Activated T-helper 2 cell treated with anti-CD3 and anti-CD28 coated beads, Interferon-gamma antibody, Interleukin-2, Interleukin-4, amounts not matched to agents 10 μg/mL and 5 μg/mL and 100 μg/mL, durations not matched to agents 14 hours and 24 hours and 36 hours (primary cell): ENCODE results near the gene DNAAF2. TPM values are rescaled to one million over a fixed set of nuclear protein-coding genes. Genes with fewer than 3 reads are reported as not detected.

Experiments
- DNase-seq: peaks from one replicate; pipeline ENCODE4 v3.0.0; 2021; ENCODE audit warnings: low spot score
- H3K27ac Mint-ChIP-seq: one replicate; pipeline ENCODE4 v1.8.0; 2021; ENCODE audit warnings: mixed read lengths
- H3K27me3 Mint-ChIP-seq: one replicate; pipeline ENCODE4 v1.8.0; 2021; ENCODE audit warnings: low read depth, mixed read lengths
- H3K36me3 Mint-ChIP-seq: one replicate; pipeline ENCODE4 v1.8.0; 2021; ENCODE audit warnings: low read depth, mixed read lengths
- H3K4me1 Mint-ChIP-seq: one replicate; pipeline ENCODE4 v1.8.0; 2021; ENCODE audit warnings: low read depth, mixed read lengths
- H3K4me3 Mint-ChIP-seq: one replicate; pipeline ENCODE4 v1.8.0; 2021; ENCODE audit warnings: low read depth, mild to moderate bottlenecking, moderate library complexity, mixed read lengths
- H3K9me3 Mint-ChIP-seq: one replicate; pipeline ENCODE4 v1.8.0; 2021; ENCODE audit warnings: mixed read lengths
- intact Hi-C: fragments of 100-400 bp; cut with micrococcal nuclease; formaldehyde crosslinking; loops from one replicate; pipeline ENCODE4 v1.15.1; 2023
- total RNA-seq: library from RNA; stranded (reverse); gene quantifications from 2 replicates; pipeline ENCODE4 v1.2.3, GENCODE V29; 2022

DNAAF2 gene
- total RNA-seq, 1 donor from 2014 or later, result 10.5 TPM

- no peak for DNase-seq
- no peaks in the 10 kb centered on the region for H3K9me3 Mint-ChIP-seq
- H3K4me3 Mint-ChIP-seq, result peak overlapping the region; percentile 22
- H3K36me3 Mint-ChIP-seq, result peaks cover 80% of the 10 kb centered on the region
- H3K4me1 Mint-ChIP-seq, result peaks cover 33% of the 10 kb centered on the region
- H3K27me3 Mint-ChIP-seq, result no peaks in the 10 kb centered on the region
- intact Hi-C loops, result no loop called here
- peak overlapping the region; percentile 15 for H3K27ac Mint-ChIP-seq
These were observed 17.1 kb downstream of the DNAAF2 start for GRCh38 chr14:49617852-49618519.

GRCh38 chr14:49615776-49616175 is 19.3 kb downstream of the DNAAF2 start:
- peaks cover 23% of the 10 kb centered on the region for H3K4me1 Mint-ChIP-seq
- no peaks in the 10 kb centered on the region for H3K9me3 Mint-ChIP-seq
- no peak for DNase-seq
- H3K36me3 Mint-ChIP-seq, result peaks cover 67% of the 10 kb centered on the region
- no peak overlapping the region for H3K27ac Mint-ChIP-seq
- H3K27me3 Mint-ChIP-seq, result no peaks in the 10 kb centered on the region
- no peak overlapping the region for H3K4me3 Mint-ChIP-seq
- intact Hi-C loops, result no loop called here

DNA sequence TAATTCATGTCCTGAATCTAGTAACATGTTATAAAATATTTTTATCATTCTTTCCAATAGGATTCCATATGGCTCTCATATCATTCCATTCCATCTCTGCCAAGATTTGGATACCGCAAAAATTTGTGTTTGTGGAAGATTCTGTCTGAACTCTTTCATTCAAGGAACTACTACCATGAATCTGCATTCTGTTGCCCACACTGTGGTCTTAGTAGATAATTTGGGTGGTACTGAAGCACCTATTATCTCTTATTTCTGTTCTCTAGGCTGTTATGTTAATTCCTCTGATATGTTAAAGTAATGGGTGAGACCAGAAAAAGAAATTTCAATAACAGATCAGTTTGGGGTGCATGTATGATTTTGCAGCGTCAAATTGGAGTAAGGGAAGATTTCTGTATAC is 20.8 kb downstream of the DNAAF2 start:
- no peak for DNase-seq
- H3K27me3 Mint-ChIP-seq, result no peaks in the 10 kb centered on the region
- H3K36me3 Mint-ChIP-seq, result peaks cover 59% of the 10 kb centered on the region
- H3K9me3 Mint-ChIP-seq, result no peaks in the 10 kb centered on the region
- no peak overlapping the region for H3K4me3 Mint-ChIP-seq
- peak overlapping the region; percentile 19 for H3K27ac Mint-ChIP-seq
- intact Hi-C loops, result no loop called here
- H3K4me1 Mint-ChIP-seq, result peaks cover 23% of the 10 kb centered on the region

DNA sequence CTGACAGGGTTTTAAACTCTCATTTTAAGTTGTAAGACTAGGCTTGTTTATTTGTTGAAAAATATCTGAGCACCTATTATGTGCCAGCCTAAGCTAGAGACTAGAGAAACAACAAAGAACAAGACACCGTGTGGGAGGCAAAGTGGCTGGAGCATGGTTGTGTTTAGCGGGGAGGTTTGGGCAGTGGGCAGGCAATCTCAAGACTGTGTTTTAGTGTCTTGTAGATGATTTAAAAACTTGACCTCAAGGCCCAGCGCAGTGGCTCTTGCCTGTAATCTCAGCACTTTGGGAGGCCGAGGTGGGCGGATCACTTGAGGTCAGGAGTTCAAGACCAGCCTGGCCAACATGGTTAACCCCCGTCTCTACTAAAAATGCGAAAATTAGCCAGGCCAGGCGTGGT is 22.4 kb downstream of the DNAAF2 start:
- intact Hi-C loops, result no loop called here
- H3K9me3 Mint-ChIP-seq, result no peaks in the 10 kb centered on the region
- no peak overlapping the region for H3K4me3 Mint-ChIP-seq
- H3K4me1 Mint-ChIP-seq, result peaks cover 13% of the 10 kb centered on the region
- peaks cover 52% of the 10 kb centered on the region for H3K36me3 Mint-ChIP-seq
- no peak overlapping the region for H3K27ac Mint-ChIP-seq
- H3K27me3 Mint-ChIP-seq, result no peaks in the 10 kb centered on the region
- DNase-seq, result no peak

DNA sequence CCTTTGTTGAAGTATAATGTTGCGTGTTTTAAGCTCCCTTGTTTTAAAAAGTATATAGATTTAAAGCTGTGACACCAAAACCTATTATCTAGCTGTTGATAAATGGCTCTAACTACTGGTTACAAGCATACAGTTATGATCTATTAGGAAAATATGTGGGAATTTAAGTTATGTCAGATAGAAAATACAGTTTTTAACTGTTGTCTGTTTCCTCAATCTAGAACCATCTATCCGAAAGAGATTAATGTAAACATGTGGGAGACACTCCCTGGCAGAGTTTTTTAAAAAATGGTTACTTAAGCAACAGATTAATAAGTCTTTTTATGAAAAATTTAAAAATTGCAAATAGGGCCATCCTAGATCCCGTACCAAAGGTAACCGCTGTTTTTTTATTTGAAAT is 22.8 kb downstream of the DNAAF2 start:
- Mint-ChIP-seq H3K4me3 (no peak overlapping the region), H3K4me1 (peaks cover 10% of the 10 kb centered on the region), H3K27me3 (no peaks in the 10 kb centered on the region), H3K36me3 (peaks cover 51% of the 10 kb centered on the region), H3K9me3 (no peaks in the 10 kb centered on the region), H3K27ac (no peak overlapping the region)
- no peak for DNase-seq
- intact Hi-C loops, result no loop called here

DNA sequence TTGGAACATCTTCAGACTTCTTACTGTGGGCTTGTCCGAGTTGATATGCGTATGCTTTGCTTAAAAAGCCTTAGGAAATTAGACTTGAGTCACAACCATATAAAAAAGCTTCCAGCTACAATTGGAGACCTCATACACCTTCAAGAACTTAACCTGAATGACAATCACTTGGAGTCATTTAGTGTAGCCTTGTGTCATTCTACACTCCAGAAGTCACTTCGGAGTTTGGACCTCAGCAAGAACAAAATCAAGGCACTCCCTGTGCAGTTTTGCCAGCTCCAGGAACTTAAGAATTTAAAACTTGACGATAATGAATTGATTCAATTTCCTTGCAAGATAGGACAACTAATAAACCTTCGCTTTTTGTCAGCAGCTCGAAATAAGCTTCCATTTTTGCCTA is 27.5 kb downstream of the DNAAF2 start:
- intact Hi-C loops, result no loop called here
- peaks cover 48% of the 10 kb centered on the region for H3K36me3 Mint-ChIP-seq
- H3K27ac Mint-ChIP-seq, result no peak overlapping the region

DNA sequence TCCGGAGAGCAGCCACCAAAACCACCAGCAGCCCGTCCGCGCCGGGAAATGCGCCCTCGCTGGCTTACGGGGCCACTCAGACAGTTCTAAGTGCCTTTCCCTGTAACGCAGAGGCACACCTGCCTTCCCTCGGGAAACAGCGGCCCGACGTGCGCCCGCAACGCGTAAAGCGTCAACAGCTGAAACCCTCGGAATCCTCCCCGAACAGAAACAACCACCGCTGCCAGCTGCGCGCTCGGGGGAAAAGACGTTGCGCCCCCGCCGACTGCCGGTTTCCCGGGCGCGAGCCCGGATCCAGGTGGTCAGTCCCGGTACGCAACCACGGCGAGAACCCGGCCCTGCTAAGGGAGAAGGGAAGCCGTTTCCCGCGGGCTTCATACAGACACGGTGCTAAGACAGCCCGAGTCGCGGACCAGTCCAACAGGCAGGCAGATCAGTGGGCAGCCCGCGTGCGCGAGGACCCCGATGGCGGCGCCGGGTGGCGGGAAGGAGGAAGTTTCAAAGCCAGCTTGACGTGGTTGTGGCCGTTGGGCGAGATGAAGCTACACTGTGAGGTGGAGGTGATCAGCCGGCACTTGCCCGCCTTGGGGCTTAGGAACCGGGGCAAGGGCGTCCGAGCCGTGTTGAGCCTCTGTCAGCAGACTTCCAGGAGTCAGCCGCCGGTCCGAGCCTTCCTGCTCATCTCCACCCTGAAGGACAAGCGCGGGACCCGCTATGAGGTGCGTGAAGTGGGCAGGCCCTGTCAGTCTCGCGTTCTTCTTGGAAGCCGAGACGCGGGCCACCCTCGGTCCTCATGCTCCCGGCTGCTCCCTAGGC is 36.4 kb downstream of the DNAAF2 start, which contains the start of gene LRR1:
TSS of gene LRR1 (plus strand) at position 456 of the 816 bp plus-strand sequence. CDS start at position 537, 81 bp downstream.
- Mint-ChIP-seq H3K36me3 (peaks cover 25% of the 10 kb centered on the region), H3K27me3 (no peaks in the 10 kb centered on the region), H3K9me3 (no peaks in the 10 kb centered on the region), H3K4me1 (peaks cover 37% of the 10 kb centered on the region), H3K4me3 (peak within 1 kb of the TSS; percentile 92), H3K27ac (peak within 1 kb of the TSS; percentile 92)
- intact Hi-C loops, result loop anchor here (1.0 kb wide), 2 partner anchors 12 to 22 kb away; partner anchors contain the start of genes MGAT2, RPL36AL and RPS29
- peak; percentile 84 for DNase-seq

More for the DNA sequence above, 27.5 kb downstream of the DNAAF2 start:
- Mint-ChIP-seq H3K9me3 (no peaks in the 10 kb centered on the region), H3K4me3 (no peak overlapping the region), H3K27me3 (no peaks in the 10 kb centered on the region), H3K4me1 (peaks cover 15% of the 10 kb centered on the region)
- DNase-seq, result no peak

DNA sequence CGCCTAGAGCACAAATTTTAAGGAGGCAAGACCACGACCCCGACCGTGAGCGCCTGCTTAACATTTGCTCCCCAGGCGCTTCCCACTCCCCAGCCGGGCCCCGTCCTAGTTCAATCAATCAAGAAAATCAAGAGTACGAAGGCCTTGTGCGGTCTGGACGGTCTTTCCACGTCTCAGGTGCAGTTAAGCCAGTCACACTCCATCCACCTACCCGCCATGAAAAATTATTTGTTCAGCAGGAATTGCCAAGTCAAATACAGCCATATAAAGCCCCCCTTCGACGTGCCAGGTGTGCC is 36.9 kb downstream of the DNAAF2 start:
- H3K36me3 Mint-ChIP-seq, result peaks cover 23% of the 10 kb centered on the region
- peak overlapping the region; percentile 92 for H3K27ac Mint-ChIP-seq
- no peak for DNase-seq
- peaks cover 37% of the 10 kb centered on the region for H3K4me1 Mint-ChIP-seq
- H3K4me3 Mint-ChIP-seq, result peak overlapping the region; percentile 92
- H3K27me3 Mint-ChIP-seq, result no peaks in the 10 kb centered on the region
- no peaks in the 10 kb centered on the region for H3K9me3 Mint-ChIP-seq
- intact Hi-C loops, result loop anchor here (1.0 kb wide), 2 partner anchors 12 to 22 kb away; partner anchors contain the start of genes MGAT2, RPL36AL and RPS29

DNA sequence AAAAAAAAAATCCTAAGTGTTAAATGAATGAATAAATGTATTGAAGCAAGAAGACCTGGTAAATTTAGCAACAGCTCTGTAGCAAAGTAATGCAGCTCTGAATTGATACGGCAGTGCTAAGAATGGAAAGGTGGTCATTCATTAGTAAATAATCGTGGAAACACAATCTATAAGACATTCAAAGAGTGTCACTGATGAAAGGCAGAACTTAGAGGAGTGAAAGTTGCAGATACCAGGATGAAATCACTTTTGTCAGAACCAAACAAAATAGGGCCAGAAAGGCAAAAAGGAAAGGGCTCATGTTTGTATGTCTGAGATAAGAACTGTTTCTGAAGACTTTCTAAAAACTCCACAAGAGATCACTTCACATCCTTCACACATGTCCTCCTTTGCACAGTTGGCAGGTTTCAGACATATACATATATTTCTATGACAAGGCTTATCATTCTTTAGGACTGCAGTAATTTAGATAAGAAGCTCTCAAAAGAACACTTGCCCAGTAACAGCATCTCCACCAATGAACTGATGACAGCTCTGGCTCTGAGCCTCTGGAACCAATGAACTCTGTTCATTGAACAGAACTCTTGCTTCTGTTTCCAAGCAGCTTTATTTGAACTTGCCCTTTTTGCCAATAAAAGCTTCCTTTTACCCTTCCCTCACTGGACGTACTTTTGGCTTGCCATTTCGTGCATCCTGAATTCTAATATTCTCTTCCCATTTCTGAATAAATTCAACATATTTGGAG is 40.5 kb downstream of the DNAAF2 start:
- DNase-seq, result no peak
- H3K27ac Mint-ChIP-seq, result peak overlapping the region; percentile 48
- no peaks in the 10 kb centered on the region for H3K9me3 Mint-ChIP-seq
- intact Hi-C loops, result no loop called here
- H3K36me3 Mint-ChIP-seq, result no peaks in the 10 kb centered on the region
- H3K27me3 Mint-ChIP-seq, result no peaks in the 10 kb centered on the region
- no peak overlapping the region for H3K4me3 Mint-ChIP-seq
- H3K4me1 Mint-ChIP-seq, result peaks cover 23% of the 10 kb centered on the region

GRCh38 chr14:49593016-49593415 is 42.0 kb downstream of the DNAAF2 start:
- no peak overlapping the region for H3K4me3 Mint-ChIP-seq
- intact Hi-C loops, result no loop called here
- no peaks in the 10 kb centered on the region for H3K9me3 Mint-ChIP-seq
- H3K36me3 Mint-ChIP-seq, result no peaks in the 10 kb centered on the region
- no peak for DNase-seq
- H3K27ac Mint-ChIP-seq, result no peak overlapping the region
- peaks cover 23% of the 10 kb centered on the region for H3K4me1 Mint-ChIP-seq
- H3K27me3 Mint-ChIP-seq, result no peaks in the 10 kb centered on the region

DNA sequence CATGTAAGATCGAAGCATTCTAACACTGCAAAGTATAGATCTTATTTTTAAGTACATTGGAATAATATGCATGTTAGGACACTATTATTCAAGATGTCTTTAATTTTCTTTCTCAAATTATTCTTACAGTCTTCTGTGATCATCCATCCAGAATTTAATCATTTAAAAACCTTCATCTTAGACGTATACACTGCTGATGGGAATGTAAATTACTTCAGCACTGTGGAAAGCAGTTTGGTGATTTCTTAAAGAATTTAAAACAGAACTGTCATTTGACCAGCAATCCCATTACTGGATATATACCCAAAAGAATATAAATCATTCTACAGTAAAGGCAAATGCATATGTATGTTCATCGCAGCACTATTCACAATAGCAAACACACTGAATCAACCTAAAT is 45.7 kb downstream of the DNAAF2 start:
- H3K9me3 Mint-ChIP-seq, result no peaks in the 10 kb centered on the region
- H3K4me1 Mint-ChIP-seq, result peaks cover 9% of the 10 kb centered on the region
- no peak overlapping the region for H3K4me3 Mint-ChIP-seq
- intact Hi-C loops, result loop anchor here (5.0 kb wide), 3 partner anchors 103 to 643 kb away; partner anchors contain the start of genes KLHDC1 and SOS2
- no peak for DNase-seq
- peaks cover 19% of the 10 kb centered on the region for H3K36me3 Mint-ChIP-seq
- H3K27ac Mint-ChIP-seq, result no peak overlapping the region
- no peaks in the 10 kb centered on the region for H3K27me3 Mint-ChIP-seq

DNA sequence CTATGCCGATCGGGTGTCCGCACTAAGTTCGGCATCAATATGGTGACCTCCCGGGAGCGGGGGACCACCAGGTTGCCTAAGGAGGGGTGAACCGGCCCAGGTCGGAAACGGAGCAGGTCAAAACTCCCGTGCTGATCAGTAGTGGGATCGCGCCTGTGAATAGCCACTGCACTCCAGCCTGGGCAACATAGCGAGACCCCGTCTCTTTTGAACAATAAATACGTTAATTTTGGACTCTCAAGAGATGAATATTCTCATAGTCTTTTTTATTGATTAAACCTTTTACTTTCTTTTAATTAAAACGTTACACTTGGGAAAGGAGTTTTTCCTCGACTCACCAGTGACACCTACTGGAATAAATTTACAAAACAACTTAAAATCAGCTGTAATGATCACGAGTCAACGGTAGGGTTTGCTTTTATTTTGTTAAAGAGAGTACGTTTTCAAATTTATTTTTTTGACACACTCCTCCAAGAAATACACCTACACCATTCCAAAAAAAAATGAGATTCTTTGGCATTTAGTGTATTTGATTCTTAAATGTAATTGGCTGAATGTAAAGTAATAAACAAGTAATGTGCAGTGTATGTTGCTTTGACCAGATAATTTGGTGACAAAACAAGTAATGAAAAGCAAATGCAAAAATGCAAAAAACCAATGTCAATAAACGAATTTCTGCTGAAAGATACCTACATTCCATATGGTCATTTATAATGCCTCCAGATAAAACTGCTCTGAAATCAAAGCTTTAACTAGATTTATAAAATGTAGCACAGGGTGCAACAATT is 48.2 kb downstream of the DNAAF2 start:
- intact Hi-C loops, result loop anchor here (1.0 to 5.0 kb wide), 7 partner anchors 11 to 645 kb away; partner anchors contain the start of genes KLHDC1, KLHDC2, LRR1 and MGAT2
- H3K4me3 Mint-ChIP-seq, result peak overlapping the region; percentile 92
- DNase-seq, result no peak

More for the DNA sequence above, 48.2 kb downstream of the DNAAF2 start:
- Mint-ChIP-seq H3K9me3 (no peaks in the 10 kb centered on the region), H3K27ac (peak overlapping the region; percentile 98), H3K36me3 (peaks cover 44% of the 10 kb centered on the region), H3K4me1 (peaks cover 26% of the 10 kb centered on the region), H3K27me3 (no peaks in the 10 kb centered on the region)
